B cell (primary cell): ENCODE data around the gene ITIH3. TPM values are rescaled to one million over a fixed set of nuclear protein-coding genes. Genes with fewer than 3 reads are reported as not detected.

Experiments
- ATAC-seq: fragments of 200-7000 bp; cut with Tn5 transposase; one replicate; pipeline ENCODE4 v1.10.0; 2021; ENCODE audit warnings: low read depth, mild to moderate bottlenecking, moderate number of reproducible peaks, moderate library complexity
- CTCF ChIA-PET: fragments of 350-600 bp; sonication (Branson Sonifier 250); formaldehyde crosslinking; loops from one replicate; lab custom pipeline; 2021; ENCODE audit warnings: antibody characterized with exemption, inconsistent platforms; lab: Charles Lee
- POLR2A ChIA-PET: fragments of 350-600 bp; sonication (Branson Sonifier 250); formaldehyde crosslinking; loops from one replicate; lab custom pipeline; 2021; ENCODE audit warnings: antibody characterized with exemption; lab: Charles Lee
- DNase-seq: peaks from one replicate; pipeline ENCODE4 v3.0.0; 2013
- H2AFZ ChIP-seq: 2 replicates; pipeline ENCODE4 v1.6.1; 2012; ENCODE audit warnings: mild to moderate bottlenecking, low read depth, low read length; ENCODE audit not compliant: insufficient read depth, poor library complexity, severe bottlenecking
- H3K27ac ChIP-seq, 2 donors: 1 replicate in 1 of 2; 2 replicates in 1 of 2; pipeline ENCODE4 v1.5.1; 2012 to 2013; ENCODE audit warnings: low read length in 2 of 2, mild to moderate bottlenecking in 2 of 2, moderate library complexity in 1 of 2
- H3K27me3 ChIP-seq, 4 experiments: fragments of 200-600 bp in 1 of 4; sonication (generic) in 1 of 4; replicated peaks in 1 of 4; 1 replicate in 2 of 4; 2 replicates in 2 of 4; pipeline versions ENCODE4 v1.6.1 to v1.7.0; 2013 to 2016; ENCODE audit warnings: low read length in 3 of 4, mild to moderate bottlenecking in 2 of 4, mixed read lengths in 1 of 4, moderate library complexity in 1 of 4; ENCODE audit not compliant: insufficient read depth in 4 of 4, control insufficient read depth in 3 of 4; ENCODE audit errors: control extremely low read depth in 1 of 4
- H3K36me3 ChIP-seq, 2 experiments: replicated peaks in 1 of 2; 1 replicate in 1 of 2; 2 replicates in 1 of 2; pipeline versions ENCODE4 v1.6.1 to v1.7.1; 2013; ENCODE audit warnings: low read length in 1 of 2; ENCODE audit not compliant: insufficient read depth in 2 of 2, control insufficient read depth in 1 of 2; ENCODE audit errors: control extremely low read depth in 1 of 2, extremely low read depth in 1 of 2
- H3K4me1 ChIP-seq, 2 donors: fragments of 200-600 bp in 1 of 2; sonication (generic) in 1 of 2; 1 replicate in 1 of 2; 2 replicates in 1 of 2; pipeline versions ENCODE4 v1.5.1 to v1.6.1; 2013 to 2017; ENCODE audit warnings: low read length in 2 of 2; ENCODE audit not compliant: control insufficient read depth in 2 of 2, insufficient read depth in 2 of 2
- H3K4me2 ChIP-seq: replicated peaks from 2 replicates; pipeline ENCODE3; 2012; ENCODE audit warnings: mild to moderate bottlenecking, low read depth, low read length; ENCODE audit not compliant: poor library complexity, severe bottlenecking
- H3K4me3 ChIP-seq, 5 experiments: fragments of 200-600 bp in 1 of 5; sonication (generic) in 1 of 5; 1 replicate in 3 of 5; 2 replicates in 2 of 5; pipeline versions ENCODE4 v1.5.1 to v1.7.0; 2011 to 2016; ENCODE audit warnings: low read length in 4 of 5, mild to moderate bottlenecking in 4 of 5, low read depth in 2 of 5, control low read depth in 1 of 5, moderate library complexity in 1 of 5; ENCODE audit not compliant: insufficient read depth in 1 of 5; ENCODE audit errors: control extremely low read depth in 1 of 5, extremely low read depth in 1 of 5
- H3K79me2 ChIP-seq: fragments of 200-600 bp; sonication (generic); one replicate; pipeline ENCODE4 v1.6.0; 2016; ENCODE audit warnings: low read length; ENCODE audit not compliant: control insufficient read depth, insufficient read depth
- H3K9ac ChIP-seq: fragments of 200-600 bp; sonication (generic); 2 replicates; pipeline ENCODE4 v1.6.1; 2017; ENCODE audit warnings: mild to moderate bottlenecking, low read length, moderate library complexity
- H3K9me3 ChIP-seq, 3 donors: one replicate each; pipeline versions ENCODE4 v1.6.1 to v1.7.1; 2013; ENCODE audit warnings: low read length in 2 of 3; ENCODE audit not compliant: control insufficient read depth in 2 of 3, insufficient read depth in 1 of 3; ENCODE audit errors: control extremely low read depth in 1 of 3
- H4K20me1 ChIP-seq: 2 replicates; pipeline ENCODE4 v1.6.0; 2012; ENCODE audit warnings: mild to moderate bottlenecking, low read length; ENCODE audit not compliant: insufficient read depth, control insufficient read depth, poor library complexity, severe bottlenecking
- H3K27ac Mint-ChIP-seq: one replicate; pipeline ENCODE4 v1.8.0; 2021; ENCODE audit warnings: mixed read lengths
- H3K27me3 Mint-ChIP-seq: one replicate; pipeline ENCODE4 v1.8.0; 2021; ENCODE audit warnings: mixed read lengths
- H3K4me1 Mint-ChIP-seq: one replicate; pipeline ENCODE4 v1.8.0; 2021; ENCODE audit warnings: mixed read lengths
- H3K4me3 Mint-ChIP-seq: one replicate; pipeline ENCODE4 v1.8.0; 2021; ENCODE audit warnings: mixed read lengths
- H3K9me3 Mint-ChIP-seq: one replicate; pipeline ENCODE4 v1.8.0; 2022; ENCODE audit warnings: mixed read lengths; ENCODE audit not compliant: insufficient read depth
- CTCF ChIP-seq: fragments of 200-600 bp; IDR thresholded peaks from one replicate; pipeline ENCODE4 v1.8.0; 2022; ENCODE audit warnings: antibody characterized with exemption, mild to moderate bottlenecking
- EZH2 ChIP-seq: IDR thresholded peaks from 2 replicates; pipeline ENCODE4 v1.6.1; 2012; ENCODE audit warnings: borderline replicate concordance, low read depth, mild to moderate bottlenecking, moderate library complexity, low read length; ENCODE audit not compliant: insufficient read depth, poor library complexity, severe bottlenecking
- WGBS: methylation state at CpG from one replicate; pipeline ENCODE4 v1.1.5; 2013; ENCODE audit warnings: missing lambda C conversion rate; ENCODE audit not compliant: insufficient coverage; 5-methylcytosine and 5-hydroxymethylcytosine counted together
- intact Hi-C: fragments of 100-400 bp; cut with micrococcal nuclease; formaldehyde crosslinking; loops from one replicate; pipeline ENCODE4 v1.10.0; 2022
- polyA plus RNA-seq: library from polyadenylated mRNA; depleted of rRNA; stranded (reverse); fragments of >200 nt; gene quantifications from 2 replicates; pipeline ENCODE4 v1.2.3, GENCODE V29; 2012
- small RNA-seq: library from RNA; depleted of rRNA; stranded (forward); fragments of <200 nt; gene quantifications from one replicate; pipeline ENCODE3, GENCODE V24; 2012; ENCODE audit warnings: low replicate concordance, low read depth; ENCODE audit not compliant: insufficient read length
- total RNA-seq, 2 donors: library from RNA; stranded (reverse); fragments of 120-200 nt in 1 of 2; gene quantifications; 1 replicate in 1 of 2; 2 replicates in 1 of 2; pipeline versions ENCODE4 v1.2.3 to v1.2.4, GENCODE V29; 2013 to 2022

ITIH3 gene
- total and polyA plus RNA-seq, 2 donors (not counting 1 experiment from before 2014, with no cell fraction given) = not detected

GRCh38 chr3:52857133-52857532, 62.5 kb downstream of the ITIH3 start:
- H4K20me1 ChIP-seq = no peaks in the 10 kb centered on the region
- no peak overlapping the region for H3K27ac ChIP-seq
- H3K4me3 ChIP-seq = no peak overlapping the region
- no peak overlapping the region for H3K4me2 ChIP-seq
- H3K79me2 ChIP-seq = no peaks in the 10 kb centered on the region
- no peak overlapping the region for H2AFZ ChIP-seq
- Mint-ChIP-seq H3K27me3 (no peaks in the 10 kb centered on the region), H3K9me3 (no peaks in the 10 kb centered on the region), H3K27ac (no peak overlapping the region), H3K4me1 (no peaks in the 10 kb centered on the region), H3K4me3 (no peak overlapping the region)
- no peak for DNase-seq
- ChIA-PET POLR2A (no interaction called here), CTCF (no interaction called here)
- no CpG with 5 or more reads among the region's 3 CpGs for WGBS
- TF ChIP-seq CTCF = no peak
- no peak for TF ChIP-seq EZH2
- no peak for ATAC-seq
- intact Hi-C loops = no loop called here
- H3K27me3 ChIP-seq = no peaks in the 10 kb centered on the region
- no peak overlapping the region for H3K9ac ChIP-seq
- H3K36me3 ChIP-seq = peaks cover 0 to 9% of the 10 kb centered on the region in 2 experiments
- H3K4me1 ChIP-seq = no peaks in the 10 kb centered on the region
- H3K9me3 ChIP-seq = no peaks in the 10 kb centered on the region

GRCh38 chr3:52857864-52858263, 63.3 kb downstream of the ITIH3 start:
- ChIA-PET POLR2A (no interaction called here), CTCF (no interaction called here)
- Histone ChIP-seq H3K4me2 (no peak overlapping the region), H3K9ac (no peak overlapping the region), H3K27ac (no peak overlapping the region), H3K9me3 (no peaks in the 10 kb centered on the region), H3K4me1 (no peaks in the 10 kb centered on the region), H4K20me1 (no peaks in the 10 kb centered on the region), H2AFZ (no peak overlapping the region), H3K27me3 (no peaks in the 10 kb centered on the region), H3K4me3 (no peak overlapping the region), H3K36me3 (peaks cover 0 to 7% of the 10 kb centered on the region in 2 experiments), H3K79me2 (no peaks in the 10 kb centered on the region)
- TF ChIP-seq CTCF (no peak), EZH2 (no peak)
- intact Hi-C loops = no loop called here
- WGBS = 100% methylated on average over 3 of the region's 5 CpGs
- Mint-ChIP-seq H3K27me3 (no peaks in the 10 kb centered on the region), H3K4me1 (no peaks in the 10 kb centered on the region), H3K27ac (no peak overlapping the region), H3K4me3 (no peak overlapping the region), H3K9me3 (peaks cover 2% of the 10 kb centered on the region)
- ATAC-seq (no peak), DNase-seq (no peak)

Small RNAs within 50 kb of the gene (small RNA-seq; reads per million reads assigned to genes)
- gene MIR8064 (not detected), gene MUSTN1 (not detected)

Other genes with a start within 250 kb of the ITIH3 start
- 81.1 and 85.9 TPM in 2 replicates for gene PBRM1, start 108.9 kb upstream of the ITIH3 start, total RNA-seq
- gene PBRM1, start 108.9 kb upstream of the ITIH3 start, polyA plus RNA-seq = 16.8 and 26.9 TPM in 2 replicates
- 67.3 and 68.5 TPM in 2 replicates for gene GNL3, start 108.8 kb upstream of the ITIH3 start, total RNA-seq
- 32.6 and 41.7 TPM in 2 replicates for gene GNL3, start 108.8 kb upstream of the ITIH3 start, polyA plus RNA-seq
- 28.7 and 32.5 TPM in 2 replicates for gene GLT8D1, start 89.0 kb upstream of the ITIH3 start, total RNA-seq
- 22.9 and 28.1 TPM in 2 replicates for gene GLT8D1, start 89.0 kb upstream of the ITIH3 start, polyA plus RNA-seq
- 54.3 and 64.5 TPM in 2 replicates for gene SPCS1, start 88.7 kb upstream of the ITIH3 start, total RNA-seq
- 82.2 and 129 TPM in 2 replicates for gene SPCS1, start 88.7 kb upstream of the ITIH3 start, polyA plus RNA-seq
- gene NEK4, start 23.9 kb upstream of the ITIH3 start, total RNA-seq = 33.8 and 38.4 TPM in 2 replicates
- gene NEK4, start 23.9 kb upstream of the ITIH3 start, polyA plus RNA-seq = 8.8 and 9.0 TPM in 2 replicates
- 0.53 TPM in 1 of 2 replicates, not detected in the other for gene ITIH1, start 17.2 kb upstream of the ITIH3 start, total RNA-seq
- 1.5 and 2.0 TPM in 2 replicates for gene ITIH1, start 17.2 kb upstream of the ITIH3 start, polyA plus RNA-seq
- 38.5 and 38.7 TPM in 2 replicates for gene ITIH4, start 35.9 kb downstream of the ITIH3 start, total RNA-seq
- gene ITIH4, start 35.9 kb downstream of the ITIH3 start, polyA plus RNA-seq = 21.5 and 34.3 TPM in 2 replicates
- 0.79 and 5.1 TPM in 2 replicates for gene MUSTN1, start 40.2 kb downstream of the ITIH3 start, total RNA-seq
- gene MUSTN1, start 40.2 kb downstream of the ITIH3 start, polyA plus RNA-seq = 8.3 and 11.2 TPM in 2 replicates
- 37.7 and 38.4 TPM in 2 replicates for gene STIMATE, start 102.8 kb downstream of the ITIH3 start, total RNA-seq
- gene STIMATE, start 102.8 kb downstream of the ITIH3 start, polyA plus RNA-seq = 18.6 and 24.6 TPM in 2 replicates